Measurements from ENCODE around the gene PSMB10.
"Not testable (repeated sequence)": the region's sequence is repeated elsewhere in the genome, so short reads cannot be mapped to it uniquely, and the experiment has no call there.

GRCh38 chr16:67972285-67972684 is 35.6 kb upstream of the PSMB10 start:
- TF ChIP-seq POLR2A (IDR thresholded peaks at IDR 0.05; ENCODE audit: extremely low read depth, insufficient read length); CTCF (IDR thresholded peaks at IDR 0.05; ENCODE audit: low read depth, low read length): not testable (repeated sequence)

Data from NB4 (cell line).